Stomach (tissue), 4 donors: ENCODE results near the gene DCLK2.

Experiments used
- EP300 ChIP-seq: sonication (generic); formaldehyde crosslinking; IDR thresholded peaks from one replicate; pipeline ENCODE4 v1.6.1; 2017; ENCODE audit warnings: antibody characterized with exemption
- POLR2A ChIP-seq, 4 donors: fragments of 450-650 bp; IDR thresholded peaks; one replicate each; pipeline ENCODE4 v1.6.1; 2016; ENCODE audit warnings: antibody characterized with exemption in 4 of 4, control low read depth in 2 of 4, mild to moderate bottlenecking in 1 of 4, moderate library complexity in 1 of 4
- POLR2AphosphoS5 ChIP-seq, 3 donors: sonication (generic); formaldehyde crosslinking; IDR thresholded peaks; one replicate each; pipeline ENCODE4 v1.6.1; 2016; ENCODE audit warnings: antibody characterized with exemption in 3 of 3
- TF ChIP-seq, protein P1 (sequence below), 7 experiments: fragments of 450-650 bp in 4 of 7; fragments of 200-600 bp in 3 of 7; sonication (generic) in 3 of 7; IDR thresholded peaks; one replicate each; pipeline ENCODE4 v1.5.1; 2016 to 2019; ENCODE audit warnings: antibody characterized with exemption in 7 of 7, control low read depth in 2 of 7, mild to moderate bottlenecking in 1 of 7

GRCh38 chr4:150286656-150287055 lies 208.4 kb downstream of the DCLK2 start:
- TF ChIP-seq, protein P1, sequence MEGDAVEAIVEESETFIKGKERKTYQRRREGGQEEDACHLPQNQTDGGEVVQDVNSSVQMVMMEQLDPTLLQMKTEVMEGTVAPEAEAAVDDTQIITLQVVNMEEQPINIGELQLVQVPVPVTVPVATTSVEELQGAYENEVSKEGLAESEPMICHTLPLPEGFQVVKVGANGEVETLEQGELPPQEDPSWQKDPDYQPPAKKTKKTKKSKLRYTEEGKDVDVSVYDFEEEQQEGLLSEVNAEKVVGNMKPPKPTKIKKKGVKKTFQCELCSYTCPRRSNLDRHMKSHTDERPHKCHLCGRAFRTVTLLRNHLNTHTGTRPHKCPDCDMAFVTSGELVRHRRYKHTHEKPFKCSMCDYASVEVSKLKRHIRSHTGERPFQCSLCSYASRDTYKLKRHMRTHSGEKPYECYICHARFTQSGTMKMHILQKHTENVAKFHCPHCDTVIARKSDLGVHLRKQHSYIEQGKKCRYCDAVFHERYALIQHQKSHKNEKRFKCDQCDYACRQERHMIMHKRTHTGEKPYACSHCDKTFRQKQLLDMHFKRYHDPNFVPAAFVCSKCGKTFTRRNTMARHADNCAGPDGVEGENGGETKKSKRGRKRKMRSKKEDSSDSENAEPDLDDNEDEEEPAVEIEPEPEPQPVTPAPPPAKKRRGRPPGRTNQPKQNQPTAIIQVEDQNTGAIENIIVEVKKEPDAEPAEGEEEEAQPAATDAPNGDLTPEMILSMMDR (IDR thresholded peaks at IDR 0.05): no peak
- TF ChIP-seq EP300 (no peak), POLR2A (IDR thresholded peaks at IDR 0.05) (no peak), POLR2AphosphoS5 (IDR thresholded peaks at IDR 0.05) (no peak)
